GM12878 (cell line): ENCODE measurements around the gene ZNF600. TPM values are rescaled to one million over a fixed set of nuclear protein-coding genes. Genes with fewer than 3 reads are reported as not detected.

Experiments
- TCF3 ChIP-seq: IDR thresholded peaks from 2 replicates; pipeline ENCODE4 v1.6.1; 2012; ENCODE audit warnings: low read depth, mild to moderate bottlenecking, low read length, borderline replicate concordance; ENCODE audit not compliant: insufficient read depth
- polyA plus RNA-seq, 11 experiments: library from polyadenylated mRNA; depleted of rRNA in 4 of 11; unstranded in 6 of 11; stranded (reverse) in 5 of 11; fragments of >200 nt; fragmentation: Nextera tagmentation in 4 of 11; fragmentation: Illumina TruSeq in 1 of 11; extraction: Ambion mirVana in 4 of 11; extraction: Trizol in 1 of 11; gene quantifications; 1 replicate in 1 of 11; 2 replicates in 10 of 11; pipeline versions ENCODE4 v1.2.1 to v1.2.3, GENCODE V29; 2011 to 2016; ENCODE audit warnings: inconsistent platforms in 2 of 11, missing spikeins in 2 of 11, low read depth in 1 of 11
- total RNA-seq, 4 experiments: library from RNA; depleted of rRNA in 3 of 4; stranded (reverse); fragments of >200 nt in 3 of 4; fragmentation: Illumina TruSeq in 1 of 4; extraction: Trizol in 1 of 4; gene quantifications; 2 replicates each; pipeline versions ENCODE4 v1.2.1 to v1.2.3, GENCODE V29; 2013 to 2021
- TF ChIP-seq, protein P1 (sequence below), 3 experiments: IDR thresholded peaks in 2 of 3; conservative IDR thresholded peaks in 1 of 3; 2 replicates each; pipeline ENCODE4 v1.5.1; 2011; ENCODE audit warnings: low read depth in 3 of 3, low read length in 3 of 3, mild to moderate bottlenecking in 3 of 3, control low read depth in 2 of 3, moderate library complexity in 2 of 3, inconsistent platforms in 1 of 3, mixed read lengths in 1 of 3; ENCODE audit not compliant: control insufficient read depth in 2 of 3, insufficient read depth in 1 of 3; ENCODE audit errors: extremely low read depth in 1 of 3
- TF ChIP-seq, protein P2 (sequence below): fragments of 450-650 bp; formaldehyde crosslinking; IDR thresholded peaks from 2 replicates; pipeline ENCODE4 v1.4.0; 2022; ENCODE audit warnings: mild to moderate bottlenecking, moderate library complexity
- TF ChIP-seq, protein P3 (sequence below): fragments of 150-350 bp; IDR thresholded peaks from 2 replicates; pipeline ENCODE4 v1.6.1; 2016; ENCODE audit warnings: low read depth, low read length
- TF ChIP-seq, protein P4 (sequence below): fragments of 450-650 bp; IDR thresholded peaks from 2 replicates; pipeline ENCODE4 v1.6.1; 2017; ENCODE audit warnings: mild to moderate bottlenecking, moderate library complexity
- TF ChIP-seq, protein P5 (sequence below): IDR thresholded peaks from 2 replicates; pipeline ENCODE4 v1.6.1; 2012; ENCODE audit warnings: low read depth, low read length, improper control_type of control experiment
- TF ChIP-seq, protein P6 (sequence below): IDR thresholded peaks from 2 replicates; pipeline ENCODE4 v1.6.1; 2011; ENCODE audit warnings: borderline replicate concordance, low read depth, mild to moderate bottlenecking, moderate library complexity, low read length; ENCODE audit not compliant: insufficient read depth, poor library complexity, severe bottlenecking

The ZNF600 gene
- total and polyA plus RNA-seq, 10 of the 15 experiments (the other 5 are each of a cell fraction or from before 2014, with no cell fraction given), result 9.5 to 25.6 (median 11.9) TPM

DNA sequence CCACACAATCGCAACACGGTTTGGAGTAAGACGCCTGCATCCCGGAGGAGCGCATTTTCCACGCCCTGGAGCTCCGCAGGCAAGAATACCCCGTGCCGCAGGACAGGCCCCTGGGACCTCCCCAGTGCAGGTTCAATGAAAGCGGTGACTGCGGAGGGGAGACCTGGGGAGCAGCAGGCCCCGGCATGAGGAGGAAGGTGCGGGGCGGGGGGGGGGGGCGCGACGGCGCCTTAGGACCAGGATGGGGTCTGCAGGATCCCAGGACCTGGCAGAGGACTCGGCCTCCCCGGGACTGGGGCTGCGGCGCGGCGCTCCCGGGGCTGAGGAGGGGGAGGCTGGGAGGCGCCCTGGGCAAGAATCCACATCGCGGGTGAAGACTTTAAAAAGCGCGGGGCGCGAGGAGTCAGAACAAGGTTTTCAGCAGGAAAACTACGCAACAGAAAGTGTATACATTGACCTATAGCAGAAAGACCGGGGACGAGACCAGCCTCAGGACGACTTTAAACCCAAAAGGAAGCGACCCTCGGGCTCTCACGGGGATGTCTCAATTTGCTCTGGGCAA is 52.2 kb downstream of the ZNF600 start (continued):
- TF ChIP-seq, protein P1, sequence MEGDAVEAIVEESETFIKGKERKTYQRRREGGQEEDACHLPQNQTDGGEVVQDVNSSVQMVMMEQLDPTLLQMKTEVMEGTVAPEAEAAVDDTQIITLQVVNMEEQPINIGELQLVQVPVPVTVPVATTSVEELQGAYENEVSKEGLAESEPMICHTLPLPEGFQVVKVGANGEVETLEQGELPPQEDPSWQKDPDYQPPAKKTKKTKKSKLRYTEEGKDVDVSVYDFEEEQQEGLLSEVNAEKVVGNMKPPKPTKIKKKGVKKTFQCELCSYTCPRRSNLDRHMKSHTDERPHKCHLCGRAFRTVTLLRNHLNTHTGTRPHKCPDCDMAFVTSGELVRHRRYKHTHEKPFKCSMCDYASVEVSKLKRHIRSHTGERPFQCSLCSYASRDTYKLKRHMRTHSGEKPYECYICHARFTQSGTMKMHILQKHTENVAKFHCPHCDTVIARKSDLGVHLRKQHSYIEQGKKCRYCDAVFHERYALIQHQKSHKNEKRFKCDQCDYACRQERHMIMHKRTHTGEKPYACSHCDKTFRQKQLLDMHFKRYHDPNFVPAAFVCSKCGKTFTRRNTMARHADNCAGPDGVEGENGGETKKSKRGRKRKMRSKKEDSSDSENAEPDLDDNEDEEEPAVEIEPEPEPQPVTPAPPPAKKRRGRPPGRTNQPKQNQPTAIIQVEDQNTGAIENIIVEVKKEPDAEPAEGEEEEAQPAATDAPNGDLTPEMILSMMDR (IDR thresholded peaks at IDR 0.05 in 2 of 3, conservative IDR thresholded peaks at IDR 0.05 in 1 of 3; ENCODE audit: control insufficient read depth in 2 of 3, extremely low read depth in 1 of 3, insufficient read depth in 1 of 3, low read depth in 3 of 3, low read length in 3 of 3), result no peak
- TF ChIP-seq, protein P2, sequence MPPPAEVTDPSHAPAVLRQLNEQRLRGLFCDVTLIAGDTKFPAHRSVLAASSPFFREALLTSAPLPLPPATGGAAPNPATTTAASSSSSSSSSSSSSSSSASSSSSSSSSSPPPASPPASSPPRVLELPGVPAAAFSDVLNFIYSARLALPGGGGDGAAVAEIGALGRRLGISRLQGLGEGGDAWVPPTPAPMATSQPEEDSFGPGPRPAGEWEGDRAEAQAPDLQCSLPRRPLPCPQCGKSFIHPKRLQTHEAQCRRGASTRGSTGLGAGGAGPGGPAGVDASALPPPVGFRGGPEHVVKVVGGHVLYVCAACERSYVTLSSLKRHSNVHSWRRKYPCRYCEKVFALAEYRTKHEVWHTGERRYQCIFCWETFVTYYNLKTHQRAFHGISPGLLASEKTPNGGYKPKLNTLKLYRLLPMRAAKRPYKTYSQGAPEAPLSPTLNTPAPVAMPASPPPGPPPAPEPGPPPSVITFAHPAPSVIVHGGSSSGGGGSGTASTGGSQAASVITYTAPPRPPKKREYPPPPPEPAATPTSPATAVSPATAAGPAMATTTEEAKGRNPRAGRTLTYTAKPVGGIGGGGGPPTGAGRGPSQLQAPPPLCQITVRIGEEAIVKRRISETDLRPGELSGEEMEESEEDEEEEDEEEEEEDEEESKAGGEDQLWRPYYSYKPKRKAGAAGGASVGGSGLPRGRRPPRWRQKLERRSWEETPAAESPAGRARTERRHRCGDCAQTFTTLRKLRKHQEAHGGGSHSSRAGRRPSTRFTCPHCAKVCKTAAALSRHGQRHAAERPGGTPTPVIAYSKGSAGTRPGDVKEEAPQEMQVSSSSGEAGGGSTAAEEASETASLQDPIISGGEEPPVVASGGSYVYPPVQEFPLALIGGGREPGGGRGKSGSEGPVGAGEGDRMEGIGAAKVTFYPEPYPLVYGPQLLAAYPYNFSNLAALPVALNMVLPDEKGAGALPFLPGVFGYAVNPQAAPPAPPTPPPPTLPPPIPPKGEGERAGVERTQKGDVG (CRISPR knock-in tag), result no peak
- TF ChIP-seq, protein P3, sequence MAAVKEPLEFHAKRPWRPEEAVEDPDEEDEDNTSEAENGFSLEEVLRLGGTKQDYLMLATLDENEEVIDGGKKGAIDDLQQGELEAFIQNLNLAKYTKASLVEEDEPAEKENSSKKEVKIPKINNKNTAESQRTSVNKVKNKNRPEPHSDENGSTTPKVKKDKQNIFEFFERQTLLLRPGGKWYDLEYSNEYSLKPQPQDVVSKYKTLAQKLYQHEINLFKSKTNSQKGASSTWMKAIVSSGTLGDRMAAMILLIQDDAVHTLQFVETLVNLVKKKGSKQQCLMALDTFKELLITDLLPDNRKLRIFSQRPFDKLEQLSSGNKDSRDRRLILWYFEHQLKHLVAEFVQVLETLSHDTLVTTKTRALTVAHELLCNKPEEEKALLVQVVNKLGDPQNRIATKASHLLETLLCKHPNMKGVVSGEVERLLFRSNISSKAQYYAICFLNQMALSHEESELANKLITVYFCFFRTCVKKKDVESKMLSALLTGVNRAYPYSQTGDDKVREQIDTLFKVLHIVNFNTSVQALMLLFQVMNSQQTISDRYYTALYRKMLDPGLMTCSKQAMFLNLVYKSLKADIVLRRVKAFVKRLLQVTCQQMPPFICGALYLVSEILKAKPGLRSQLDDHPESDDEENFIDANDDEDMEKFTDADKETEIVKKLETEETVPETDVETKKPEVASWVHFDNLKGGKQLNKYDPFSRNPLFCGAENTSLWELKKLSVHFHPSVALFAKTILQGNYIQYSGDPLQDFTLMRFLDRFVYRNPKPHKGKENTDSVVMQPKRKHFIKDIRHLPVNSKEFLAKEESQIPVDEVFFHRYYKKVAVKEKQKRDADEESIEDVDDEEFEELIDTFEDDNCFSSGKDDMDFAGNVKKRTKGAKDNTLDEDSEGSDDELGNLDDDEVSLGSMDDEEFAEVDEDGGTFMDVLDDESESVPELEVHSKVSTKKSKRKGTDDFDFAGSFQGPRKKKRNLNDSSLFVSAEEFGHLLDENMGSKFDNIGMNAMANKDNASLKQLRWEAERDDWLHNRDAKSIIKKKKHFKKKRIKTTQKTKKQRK, result no peak
- TF ChIP-seq, protein P4, sequence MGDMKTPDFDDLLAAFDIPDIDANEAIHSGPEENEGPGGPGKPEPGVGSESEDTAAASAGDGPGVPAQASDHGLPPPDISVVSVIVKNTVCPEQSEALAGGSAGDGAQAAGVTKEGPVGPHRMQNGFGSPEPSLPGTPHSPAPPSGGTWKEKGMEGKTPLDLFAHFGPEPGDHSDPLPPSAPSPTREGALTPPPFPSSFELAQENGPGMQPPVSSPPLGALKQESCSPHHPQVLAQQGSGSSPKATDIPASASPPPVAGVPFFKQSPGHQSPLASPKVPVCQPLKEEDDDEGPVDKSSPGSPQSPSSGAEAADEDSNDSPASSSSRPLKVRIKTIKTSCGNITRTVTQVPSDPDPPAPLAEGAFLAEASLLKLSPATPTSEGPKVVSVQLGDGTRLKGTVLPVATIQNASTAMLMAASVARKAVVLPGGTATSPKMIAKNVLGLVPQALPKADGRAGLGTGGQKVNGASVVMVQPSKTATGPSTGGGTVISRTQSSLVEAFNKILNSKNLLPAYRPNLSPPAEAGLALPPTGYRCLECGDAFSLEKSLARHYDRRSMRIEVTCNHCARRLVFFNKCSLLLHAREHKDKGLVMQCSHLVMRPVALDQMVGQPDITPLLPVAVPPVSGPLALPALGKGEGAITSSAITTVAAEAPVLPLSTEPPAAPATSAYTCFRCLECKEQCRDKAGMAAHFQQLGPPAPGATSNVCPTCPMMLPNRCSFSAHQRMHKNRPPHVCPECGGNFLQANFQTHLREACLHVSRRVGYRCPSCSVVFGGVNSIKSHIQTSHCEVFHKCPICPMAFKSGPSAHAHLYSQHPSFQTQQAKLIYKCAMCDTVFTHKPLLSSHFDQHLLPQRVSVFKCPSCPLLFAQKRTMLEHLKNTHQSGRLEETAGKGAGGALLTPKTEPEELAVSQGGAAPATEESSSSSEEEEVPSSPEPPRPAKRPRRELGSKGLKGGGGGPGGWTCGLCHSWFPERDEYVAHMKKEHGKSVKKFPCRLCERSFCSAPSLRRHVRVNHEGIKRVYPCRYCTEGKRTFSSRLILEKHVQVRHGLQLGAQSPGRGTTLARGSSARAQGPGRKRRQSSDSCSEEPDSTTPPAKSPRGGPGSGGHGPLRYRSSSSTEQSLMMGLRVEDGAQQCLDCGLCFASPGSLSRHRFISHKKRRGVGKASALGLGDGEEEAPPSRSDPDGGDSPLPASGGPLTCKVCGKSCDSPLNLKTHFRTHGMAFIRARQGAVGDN, result no peak
- no peak for TF ChIP-seq TCF3
- TF ChIP-seq, protein P5, sequence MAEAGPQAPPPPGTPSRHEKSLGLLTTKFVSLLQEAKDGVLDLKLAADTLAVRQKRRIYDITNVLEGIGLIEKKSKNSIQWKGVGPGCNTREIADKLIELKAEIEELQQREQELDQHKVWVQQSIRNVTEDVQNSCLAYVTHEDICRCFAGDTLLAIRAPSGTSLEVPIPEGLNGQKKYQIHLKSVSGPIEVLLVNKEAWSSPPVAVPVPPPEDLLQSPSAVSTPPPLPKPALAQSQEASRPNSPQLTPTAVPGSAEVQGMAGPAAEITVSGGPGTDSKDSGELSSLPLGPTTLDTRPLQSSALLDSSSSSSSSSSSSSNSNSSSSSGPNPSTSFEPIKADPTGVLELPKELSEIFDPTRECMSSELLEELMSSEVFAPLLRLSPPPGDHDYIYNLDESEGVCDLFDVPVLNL, result 0 out of 2 replicates have a peak, but pooled peaks have one; percentile 54
- TF ChIP-seq, protein P6, sequence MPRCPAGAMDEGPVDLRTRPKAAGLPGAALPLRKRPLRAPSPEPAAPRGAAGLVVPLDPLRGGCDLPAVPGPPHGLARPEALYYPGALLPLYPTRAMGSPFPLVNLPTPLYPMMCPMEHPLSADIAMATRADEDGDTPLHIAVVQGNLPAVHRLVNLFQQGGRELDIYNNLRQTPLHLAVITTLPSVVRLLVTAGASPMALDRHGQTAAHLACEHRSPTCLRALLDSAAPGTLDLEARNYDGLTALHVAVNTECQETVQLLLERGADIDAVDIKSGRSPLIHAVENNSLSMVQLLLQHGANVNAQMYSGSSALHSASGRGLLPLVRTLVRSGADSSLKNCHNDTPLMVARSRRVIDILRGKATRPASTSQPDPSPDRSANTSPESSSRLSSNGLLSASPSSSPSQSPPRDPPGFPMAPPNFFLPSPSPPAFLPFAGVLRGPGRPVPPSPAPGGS, result no peak
